Esophagus squamous epithelium (tissue), 4 donors: ENCODE data around the gene NUDT19.

Source experiments
- CTCF ChIP-seq, 6 experiments: fragments of 450-650 bp in 4 of 6; fragments of 200-600 bp in 2 of 6; sonication (generic) in 2 of 6; IDR thresholded peaks; one replicate each; pipeline ENCODE4 v1.5.1; 2016 to 2019; ENCODE audit warnings: antibody characterized with exemption in 6 of 6, mild to moderate bottlenecking in 4 of 6, moderate library complexity in 4 of 6
- POLR2A ChIP-seq, 4 donors: fragments of 450-650 bp; IDR thresholded peaks; one replicate each; pipeline ENCODE4 v1.6.1; 2017; ENCODE audit warnings: antibody characterized with exemption in 4 of 4, mild to moderate bottlenecking in 4 of 4, moderate library complexity in 3 of 4

GRCh38 chr19:32709032-32709431, 17.4 kb downstream of the NUDT19 start:
- TF ChIP-seq CTCF (IDR thresholded peaks at IDR 0.05) (no peak), POLR2A (IDR thresholded peaks at IDR 0.05) (no peak)
